ENCODE results near the gene IL4.

The IL4 gene

GRCh38 chr5:132675936-132676689, 2.3 kb downstream of the IL4 start:
- no peak overlapping the region for H3K4me3 ChIP-seq (replicated peaks in 1 of 2; ENCODE audit: low read depth in 2 of 2, low read length in 2 of 2)
- no peak for TF ChIP-seq CTCF (IDR thresholded peaks at IDR 0.05; ENCODE audit: low read depth, low read length)
- no peak for DNase-seq (ENCODE audit: low read depth in 2 of 2)

GRCh38 chr5:132677191-132677590, 3.4 kb downstream of the IL4 start:
- DNase-seq (ENCODE audit: low read depth in 2 of 2), result peak; percentile 74 to 91
- H3K4me3 ChIP-seq (replicated peaks in 1 of 2; ENCODE audit: low read depth in 2 of 2, low read length in 2 of 2), result no peak overlapping the region
- TF ChIP-seq CTCF (IDR thresholded peaks at IDR 0.05; ENCODE audit: low read depth, low read length), result peak; percentile 61

DNA sequence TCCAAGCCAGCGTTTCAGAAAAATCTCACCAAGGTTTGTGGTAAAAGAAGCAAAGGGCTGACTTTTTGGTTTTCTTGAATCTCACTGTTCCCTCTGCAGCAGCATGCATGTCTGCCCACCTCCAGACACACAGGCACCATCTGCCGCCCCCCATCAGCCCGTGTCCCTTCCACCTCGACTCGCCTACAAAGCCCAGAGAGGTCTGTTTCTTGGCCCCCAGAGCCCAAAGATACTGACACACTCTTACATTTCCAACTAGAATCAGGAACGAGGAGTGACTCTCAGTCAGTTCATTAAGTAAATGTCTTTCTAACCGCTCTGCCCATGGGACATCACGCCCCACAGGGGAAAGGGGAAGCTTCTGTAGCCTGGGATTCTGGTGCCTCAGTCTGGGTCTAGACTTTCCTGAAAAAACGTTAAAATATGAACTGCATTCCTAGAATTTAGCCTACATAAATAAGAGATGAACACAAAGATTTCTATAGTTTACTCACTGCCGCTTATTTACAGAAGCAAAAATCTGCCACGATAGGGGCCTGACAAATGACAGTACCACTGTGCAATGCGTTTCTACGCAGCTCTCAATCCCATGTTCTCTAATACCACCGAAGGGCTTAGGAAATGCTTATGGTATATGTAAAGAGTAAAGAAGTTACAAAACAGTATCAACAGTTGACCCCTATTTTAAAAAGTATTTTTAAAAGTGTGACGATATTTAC, 4.1 kb downstream of the IL4 start:
- H3K4me3 ChIP-seq (replicated peaks in 1 of 2; ENCODE audit: low read depth in 2 of 2, low read length in 2 of 2), result no peak overlapping the region
- TF ChIP-seq CTCF (IDR thresholded peaks at IDR 0.05; ENCODE audit: low read depth, low read length), result no peak
- no peak for DNase-seq (ENCODE audit: low read depth in 2 of 2)

DNA sequence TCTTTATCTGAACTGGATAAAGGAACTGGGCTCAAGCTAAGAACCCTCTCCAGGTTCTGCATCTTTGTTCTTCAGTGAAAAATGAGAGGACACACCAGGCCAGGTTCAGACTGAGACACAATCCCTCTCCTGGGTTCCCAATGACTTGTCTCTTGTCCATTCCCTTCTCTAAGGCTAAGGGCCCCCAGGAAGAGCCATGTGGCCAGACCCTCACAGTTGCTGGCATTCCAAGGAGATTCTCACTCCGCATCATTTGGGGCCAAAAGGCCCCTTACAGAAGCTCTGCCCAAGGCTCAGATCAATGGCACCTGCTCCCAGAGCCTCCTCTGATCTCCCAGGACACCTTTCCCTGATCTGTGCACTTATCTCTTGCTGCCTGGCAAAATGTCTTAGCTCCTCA, 4.9 kb downstream of the IL4 start:
- no peak for TF ChIP-seq CTCF (IDR thresholded peaks at IDR 0.05; ENCODE audit: low read depth, low read length)
- no peak overlapping the region for H3K4me3 ChIP-seq (replicated peaks in 1 of 2; ENCODE audit: low read depth in 2 of 2, low read length in 2 of 2)
- DNase-seq (ENCODE audit: low read depth in 2 of 2), result no peak

GRCh38 chr5:132679166-132679565, 5.4 kb downstream of the IL4 start:
- DNase-seq (ENCODE audit: low read depth in 2 of 2), result no peak
- no peak for TF ChIP-seq CTCF (IDR thresholded peaks at IDR 0.05; ENCODE audit: low read depth, low read length)
- H3K4me3 ChIP-seq (replicated peaks in 1 of 2; ENCODE audit: low read depth in 2 of 2, low read length in 2 of 2), result no peak overlapping the region

- no peak for TF ChIP-seq CTCF (IDR thresholded peaks at IDR 0.05; ENCODE audit: low read depth, low read length)
- DNase-seq (ENCODE audit: low read depth in 2 of 2), result peak in 1 of 2 donors; percentile 25
- no peak overlapping the region for H3K4me3 ChIP-seq (replicated peaks in 1 of 2; ENCODE audit: low read depth in 2 of 2, low read length in 2 of 2)
Measured at GRCh38 chr5:132679717-132680380, 6.1 kb downstream of the IL4 start.
